PC-3 (cell line): Measurements from ENCODE around the gene FUT3. TPM values are rescaled to one million over a fixed set of nuclear protein-coding genes. Genes with fewer than 3 reads are reported as not detected.

Experiments used
- ATAC-seq: fragments of 200-7000 bp; cut with Tn5 transposase; 2 replicates; pipeline ENCODE4 v1.9.1; 2020; ENCODE audit warnings: mild to moderate bottlenecking, moderate library complexity
- BruUV-seq: library from RNA; stranded (reverse); fragments of 400-500 nt; replicated peaks from 2 replicates; lab custom pipeline; 2021; lab: Mats Ljungman, UMichigan
- CTCF ChIA-PET: fragments of 300-600 bp; sonication (Branson Sonifier 250); formaldehyde crosslinking; loops from one replicate; lab custom pipeline; 2022; ENCODE audit warnings: antibody characterized with exemption; lab: Charles Lee
- POLR2A ChIA-PET: fragments of 300-600 bp; sonication (Branson Sonifier 250); formaldehyde crosslinking; loops from one replicate; lab custom pipeline; 2022; ENCODE audit warnings: antibody characterized with exemption; ENCODE audit not compliant: unreplicated experiment; lab: Charles Lee
- DNase-seq: peaks from one replicate; pipeline ENCODE4 v3.0.0-alpha.2; 2015
- H2AFZ ChIP-seq: fragments of 300-600 bp; sonication (generic); 2 replicates; pipeline ENCODE4 v1.6.0; 2016; ENCODE audit warnings: antibody characterized with exemption, low read length
- H3F3A ChIP-seq: fragments of 300-600 bp; sonication (generic); one replicate; pipeline ENCODE4 v1.6.0; 2017; ENCODE audit warnings: antibody characterized with exemption, low read length, control low read depth, mild to moderate bottlenecking; ENCODE audit not compliant: unreplicated experiment
- H3K27ac ChIP-seq: fragments of 300-600 bp; sonication (generic); 2 replicates; pipeline ENCODE4 v1.5.1; 2016; ENCODE audit warnings: mild to moderate bottlenecking, low read length
- H3K27me3 ChIP-seq: fragments of 300-600 bp; sonication (generic); 2 replicates; pipeline ENCODE4 v1.6.1; 2016; ENCODE audit warnings: low read length, mixed read lengths
- H3K36me3 ChIP-seq: fragments of 300-600 bp; sonication (generic); 2 replicates; pipeline ENCODE4 v1.6.1; 2016; ENCODE audit warnings: low read depth, mixed run types, low read length, mixed read lengths
- H3K4me1 ChIP-seq: fragments of 300-600 bp; sonication (generic); 2 replicates; pipeline ENCODE4 v1.5.1; 2016; ENCODE audit warnings: low read length; ENCODE audit not compliant: insufficient read depth
- H3K4me2 ChIP-seq: fragments of 300-600 bp; sonication (generic); 2 replicates; pipeline ENCODE4 v1.6.0; 2016; ENCODE audit warnings: low read length
- H3K4me3 ChIP-seq: fragments of 300-600 bp; sonication (generic); 2 replicates; pipeline ENCODE4 v1.5.1; 2016; ENCODE audit warnings: mild to moderate bottlenecking, low read length, mixed read lengths
- H3K79me2 ChIP-seq: fragments of 300-600 bp; sonication (generic); 2 replicates; pipeline ENCODE4 v1.6.1; 2017; ENCODE audit warnings: low read length, mixed read lengths
- H3K9ac ChIP-seq: fragments of 300-600 bp; sonication (generic); 2 replicates; pipeline ENCODE4 v1.6.0; 2016; ENCODE audit warnings: mild to moderate bottlenecking, low read length
- H3K9me2 ChIP-seq: fragments of 300-600 bp; sonication (generic); replicated peaks from 2 replicates; pipeline ENCODE4 v1.6.1; 2016; ENCODE audit warnings: mixed run types, low read length, mixed read lengths
- H3K9me3 ChIP-seq: fragments of 300-600 bp; sonication (generic); 2 replicates; pipeline ENCODE4 v1.6.1; 2016; ENCODE audit warnings: low read length, mixed read lengths
- H4K20me1 ChIP-seq: fragments of 300-600 bp; sonication (generic); 2 replicates; pipeline ENCODE4 v1.6.1; 2016; ENCODE audit warnings: low read length, mixed read lengths
- CTCF ChIP-seq: fragments of 300-600 bp; sonication (generic); conservative IDR thresholded peaks from 2 replicates; pipeline ENCODE4 v1.5.1; 2017; ENCODE audit warnings: antibody characterized with exemption, low read depth, mild to moderate bottlenecking, low read length
- EZH2 ChIP-seq: fragments of 300-600 bp; sonication (generic); IDR thresholded peaks from one replicate; pipeline ENCODE4 v1.6.1; 2017; ENCODE audit warnings: antibody characterized with exemption, mild to moderate bottlenecking, low read length; ENCODE audit not compliant: unreplicated experiment
- EZH2phosphoT487 ChIP-seq: fragments of 300-600 bp; sonication (generic); IDR thresholded peaks from 2 replicates; pipeline ENCODE4 v1.6.1; 2018; ENCODE audit warnings: mild to moderate bottlenecking, antibody characterized with exemption, low read length, borderline replicate concordance
- intact Hi-C: fragments of 100-400 bp; cut with micrococcal nuclease; formaldehyde crosslinking; loops from 2 replicates; pipeline ENCODE4 v1.9.0; 2023
- total RNA-seq: library from RNA; depleted of rRNA; stranded (reverse); fragments of >200 nt; gene quantifications from 2 replicates; pipeline ENCODE4 v1.2.3, GENCODE V29; 2014

The FUT3 gene
- total RNA-seq, 1 experiment from 2014 or later: 7.7 TPM

GRCh38 chr19:5828661-5829566 lies 22.3 kb downstream of the FUT3 start:
- Histone ChIP-seq H3K4me1 (peaks cover 14% of the 10 kb centered on the region; the same call in 1 of the 2 replicates), H3K4me3 (peak overlapping the region; percentile 59; the same call in 1 of the 2 replicates), H3K79me2 (no peaks in the 10 kb centered on the region), H3K27ac (no peak overlapping the region), H3K27me3 (no peaks in the 10 kb centered on the region), H3K9ac (peak overlapping the region; percentile 68), H3F3A (no peaks in the 10 kb centered on the region), H3K9me3 (no peaks in the 10 kb centered on the region), H3K4me2 (peak overlapping the region; percentile 77), H4K20me1 (no peaks in the 10 kb centered on the region), H2AFZ (no peak overlapping the region), H3K36me3 (no peaks in the 10 kb centered on the region), H3K9me2 (no peaks in the 10 kb centered on the region)
- TF ChIP-seq CTCF (no peak), EZH2 (no peak), EZH2phosphoT487 (no peak)
- ATAC-seq (no peak), DNase-seq (no peak)
- ChIA-PET POLR2A (no interaction called here), CTCF (interaction anchor here (1.9 kb wide), 1 partner anchor 25 kb away, joined by 11 read pairs; no protein-coding TSS in a partner anchor)
- intact Hi-C loops: no loop called here
- TSS peak; percentile 99 for BruUV-seq

- ChIA-PET POLR2A (interaction anchor here (0.6 kb wide), 1 partner anchor 75 kb away, joined by 4 read pairs; the partner anchor contains the start of gene NDUFA11), CTCF (interaction anchor here (1.9 kb wide), 1 partner anchor 24 kb away, joined by 11 read pairs; no protein-coding TSS in a partner anchor)
- no peaks in the 10 kb centered on the region for H3K9me3 ChIP-seq
- no peaks in the 10 kb centered on the region for H3K9me2 ChIP-seq
- H3F3A ChIP-seq: no peaks in the 10 kb centered on the region
- H4K20me1 ChIP-seq: no peaks in the 10 kb centered on the region
- no peaks in the 10 kb centered on the region for H3K36me3 ChIP-seq
- peak overlapping the region; percentile 35; the same call in 1 of the 2 replicates for H3K27ac ChIP-seq
- TF ChIP-seq CTCF (no peak), EZH2phosphoT487 (no peak), EZH2 (no peak)
- intact Hi-C loops: no loop called here
- H3K4me1 ChIP-seq: peaks cover 14% of the 10 kb centered on the region; the same call in 1 of the 2 replicates
- peak; percentile 64 for ATAC-seq
- DNase-seq: peak; percentile 88
- H3K79me2 ChIP-seq: no peaks in the 10 kb centered on the region
- H3K4me3 ChIP-seq: peak overlapping the region; percentile 59
- peak overlapping the region; percentile 77 for H3K4me2 ChIP-seq
- H3K9ac ChIP-seq: peak overlapping the region; percentile 68
- peak overlapping the region; percentile 83 for H2AFZ ChIP-seq
- no peaks in the 10 kb centered on the region for H3K27me3 ChIP-seq
- BruUV-seq: no TSS peak
These were observed 23.2 kb downstream of the FUT3 start for GRCh38 chr19:5827891-5828660.
